Dedifferentiated amniotic fluid mesenchymal stem cell (primary cell): ENCODE measurements around the gene KRTAP5-10.
"Not testable (repeated sequence)": the region's sequence is repeated elsewhere in the genome, so short reads cannot be mapped to it uniquely, and the experiment has no call there.

Source experiments
- DNase-seq: peaks from one replicate; pipeline ENCODE4 v3.0.0-alpha.2; 2016; ENCODE audit errors: extremely low spot score

Gene KRTAP5-10

GRCh38 chr11:71572811-71573210, 7.4 kb downstream of the KRTAP5-10 start:
- no peak for DNase-seq

- no peak for DNase-seq
Observed at GRCh38 chr11:71574418-71574817, 9.1 kb downstream of the KRTAP5-10 start.

GRCh38 chr11:71575723-71576424, 10.5 kb downstream of the KRTAP5-10 start:
- no peak for DNase-seq

GRCh38 chr11:71576688-71577465, 11.5 kb downstream of the KRTAP5-10 start:
- DNase-seq: not testable (repeated sequence)

GRCh38 chr11:71577469-71578004, 12.2 kb downstream of the KRTAP5-10 start:
- DNase-seq: no peak

GRCh38 chr11:71579513-71579912, 14.2 kb downstream of the KRTAP5-10 start:
- DNase-seq: not testable (repeated sequence)

- DNase-seq: peak; percentile 60
Observed at GRCh38 chr11:71580057-71581003, 15.0 kb downstream of the KRTAP5-10 start.

GRCh38 chr11:71581826-71582225, 16.5 kb downstream of the KRTAP5-10 start:
- DNase-seq: no peak

GRCh38 chr11:71582309-71582895, 17.0 kb downstream of the KRTAP5-10 start, which contains the start of gene KRTAP5-11:
Gene KRTAP5-11 (minus strand): TSS chr11:71582875. CDS start chr11:71582837, 38 bp downstream.
- no peak for DNase-seq

GRCh38 chr11:71582969-71583368, 17.6 kb downstream of the KRTAP5-10 start:
- DNase-seq: not testable (repeated sequence)

- not testable (repeated sequence) for DNase-seq
Observed at GRCh38 chr11:71585673-71586072, 20.3 kb downstream of the KRTAP5-10 start.

GRCh38 chr11:71588314-71588713, 23.0 kb downstream of the KRTAP5-10 start:
- not testable (repeated sequence) for DNase-seq

- not testable (repeated sequence) for DNase-seq
Observed at GRCh38 chr11:71588822-71589545, 23.6 kb downstream of the KRTAP5-10 start.

- DNase-seq: not testable (repeated sequence)
Observed at GRCh38 chr11:71589546-71589920, 24.2 kb downstream of the KRTAP5-10 start.

- DNase-seq: not testable (repeated sequence)
Observed at GRCh38 chr11:71603221-71603620, 37.9 kb downstream of the KRTAP5-10 start.

- not testable (repeated sequence) for DNase-seq
Observed at GRCh38 chr11:71604798-71605488, 39.6 kb downstream of the KRTAP5-10 start.

- DNase-seq: not testable (repeated sequence)
Observed at GRCh38 chr11:71606853-71607519, 41.6 kb downstream of the KRTAP5-10 start.

- not testable (repeated sequence) for DNase-seq
Observed at GRCh38 chr11:71607520-71608216, 42.3 kb downstream of the KRTAP5-10 start.

- DNase-seq: not testable (repeated sequence)
Observed at GRCh38 chr11:71608272-71608671, 42.9 kb downstream of the KRTAP5-10 start.
